Measurements from ENCODE around the gene ANKRD42.

The ANKRD42 gene

DNA sequence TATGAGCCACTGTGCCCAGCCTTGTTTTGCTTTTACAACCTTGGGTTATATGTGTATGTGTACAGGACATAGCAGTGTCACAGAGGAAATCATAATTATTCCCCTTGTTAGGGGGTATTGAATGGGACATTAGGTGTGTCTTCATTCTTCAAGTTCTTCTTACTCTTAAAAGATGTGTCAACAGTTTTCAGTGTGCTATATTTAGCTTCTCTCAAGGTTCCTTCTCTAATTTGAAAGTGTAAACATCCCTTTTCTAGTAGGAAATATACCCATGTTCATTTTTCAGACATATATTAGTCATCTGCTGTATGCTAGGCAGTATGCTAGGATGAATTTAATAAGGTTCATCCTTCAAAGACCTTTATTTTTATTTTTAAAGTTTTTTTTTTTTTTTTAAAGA lies 19.5 kb upstream of the ANKRD42 start:
- Histone ChIP-seq H3K27me3 (ENCODE audit: insufficient read depth, low read length, poor library complexity) (no peaks in the 10 kb centered on the region), H3K9ac (ENCODE audit: low read depth, low read length) (no peak overlapping the region), H3K9me3 (ENCODE audit: insufficient read depth, low read length, severe bottlenecking) (no peaks in the 10 kb centered on the region), H3K4me2 (ENCODE audit: insufficient read depth, low read length) (no peak overlapping the region), H4K20me1 (ENCODE audit: insufficient read depth, low read length) (peaks cover 65% of the 10 kb centered on the region), H2AFZ (ENCODE audit: low read depth, low read length) (no peak overlapping the region), H3K36me3 (ENCODE audit: insufficient read depth, low read length) (peaks cover 98% of the 10 kb centered on the region), H3K79me2 (ENCODE audit: insufficient read depth, low read length) (peaks cover 89% of the 10 kb centered on the region), H3K4me1 (ENCODE audit: insufficient read depth, low read length) (peaks cover 28% of the 10 kb centered on the region), H3K27ac (ENCODE audit: low read length) (no peak overlapping the region), H3K4me3 (ENCODE audit: low read depth in 1 of 2, low read length in 2 of 2) (no peak overlapping the region)
- DNase-seq (no peak), ATAC-seq (ENCODE audit: insufficient read depth, low read depth) (no peak)
- TF ChIP-seq EZH2 (IDR thresholded peaks at IDR 0.05; ENCODE audit: borderline replicate concordance, low read depth, low read length, severe bottlenecking) = no peak
- TF ChIP-seq, protein P1, sequence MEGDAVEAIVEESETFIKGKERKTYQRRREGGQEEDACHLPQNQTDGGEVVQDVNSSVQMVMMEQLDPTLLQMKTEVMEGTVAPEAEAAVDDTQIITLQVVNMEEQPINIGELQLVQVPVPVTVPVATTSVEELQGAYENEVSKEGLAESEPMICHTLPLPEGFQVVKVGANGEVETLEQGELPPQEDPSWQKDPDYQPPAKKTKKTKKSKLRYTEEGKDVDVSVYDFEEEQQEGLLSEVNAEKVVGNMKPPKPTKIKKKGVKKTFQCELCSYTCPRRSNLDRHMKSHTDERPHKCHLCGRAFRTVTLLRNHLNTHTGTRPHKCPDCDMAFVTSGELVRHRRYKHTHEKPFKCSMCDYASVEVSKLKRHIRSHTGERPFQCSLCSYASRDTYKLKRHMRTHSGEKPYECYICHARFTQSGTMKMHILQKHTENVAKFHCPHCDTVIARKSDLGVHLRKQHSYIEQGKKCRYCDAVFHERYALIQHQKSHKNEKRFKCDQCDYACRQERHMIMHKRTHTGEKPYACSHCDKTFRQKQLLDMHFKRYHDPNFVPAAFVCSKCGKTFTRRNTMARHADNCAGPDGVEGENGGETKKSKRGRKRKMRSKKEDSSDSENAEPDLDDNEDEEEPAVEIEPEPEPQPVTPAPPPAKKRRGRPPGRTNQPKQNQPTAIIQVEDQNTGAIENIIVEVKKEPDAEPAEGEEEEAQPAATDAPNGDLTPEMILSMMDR (IDR thresholded peaks at IDR 0.05; ENCODE audit: borderline replicate concordance, extremely low read depth, low read length, poor library complexity, severe bottlenecking) = no peak

- Histone ChIP-seq H3K27me3 (ENCODE audit: insufficient read depth, low read length, poor library complexity) (no peaks in the 10 kb centered on the region), H4K20me1 (ENCODE audit: insufficient read depth, low read length) (peaks cover 47% of the 10 kb centered on the region), H3K36me3 (ENCODE audit: insufficient read depth, low read length) (peaks cover 97% of the 10 kb centered on the region), H3K4me1 (ENCODE audit: insufficient read depth, low read length) (peaks cover 10% of the 10 kb centered on the region; the same call in 1 of the 2 replicates), H2AFZ (ENCODE audit: low read depth, low read length) (no peak overlapping the region), H3K4me2 (ENCODE audit: insufficient read depth, low read length) (no peak overlapping the region), H3K79me2 (ENCODE audit: insufficient read depth, low read length) (peaks cover 78% of the 10 kb centered on the region), H3K27ac (ENCODE audit: low read length) (no peak overlapping the region), H3K9ac (ENCODE audit: low read depth, low read length) (no peak overlapping the region), H3K9me3 (ENCODE audit: insufficient read depth, low read length, severe bottlenecking) (no peaks in the 10 kb centered on the region), H3K4me3 (ENCODE audit: low read depth in 1 of 2, low read length in 2 of 2) (no peak overlapping the region)
- no peak for DNase-seq
- no peak for ATAC-seq (ENCODE audit: insufficient read depth, low read depth)
- TF ChIP-seq, protein P1 (IDR thresholded peaks at IDR 0.05; ENCODE audit: borderline replicate concordance, extremely low read depth, low read length, poor library complexity, severe bottlenecking) = no peak
These were observed 17.7 kb upstream of the ANKRD42 start for GRCh38 chr11:83175815-83176214.

DNA sequence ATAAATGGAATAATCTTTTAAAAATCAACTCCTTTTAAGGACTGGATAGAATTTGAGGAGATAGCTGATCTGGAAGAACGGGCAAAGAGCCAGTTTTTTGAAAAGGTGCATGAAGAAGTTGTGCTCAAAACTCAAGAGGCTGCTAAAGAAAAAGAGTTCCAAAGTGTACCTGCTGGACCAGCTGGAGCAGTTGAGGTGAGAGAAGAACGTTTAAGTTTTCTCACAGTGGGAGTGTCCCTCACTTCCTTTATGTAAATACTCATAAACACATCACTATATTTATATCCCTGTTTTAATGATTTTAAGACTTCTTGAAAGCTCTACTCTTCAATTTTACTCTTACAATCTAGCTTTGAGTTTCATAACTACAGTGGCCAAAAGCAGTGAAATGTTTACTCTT lies 11.7 kb upstream of the ANKRD42 start:
- no peak for ATAC-seq (ENCODE audit: insufficient read depth, low read depth)
- Histone ChIP-seq H3K4me1 (ENCODE audit: insufficient read depth, low read length) (no peaks in the 10 kb centered on the region), H3K36me3 (ENCODE audit: insufficient read depth, low read length) (peaks cover 96% of the 10 kb centered on the region), H4K20me1 (ENCODE audit: insufficient read depth, low read length) (no peaks in the 10 kb centered on the region; the same call in 1 of the 2 replicates), H3K27me3 (ENCODE audit: insufficient read depth, low read length, poor library complexity) (no peaks in the 10 kb centered on the region), H3K27ac (ENCODE audit: low read length) (no peak overlapping the region), H3K9ac (ENCODE audit: low read depth, low read length) (no peak overlapping the region), H3K4me3 (ENCODE audit: low read depth in 1 of 2, low read length in 2 of 2) (no peak overlapping the region), H2AFZ (ENCODE audit: low read depth, low read length) (no peak overlapping the region), H3K9me3 (ENCODE audit: insufficient read depth, low read length, severe bottlenecking) (no peaks in the 10 kb centered on the region), H3K4me2 (ENCODE audit: insufficient read depth, low read length) (no peak overlapping the region), H3K79me2 (ENCODE audit: insufficient read depth, low read length) (peaks cover 23% of the 10 kb centered on the region)
- no peak for TF ChIP-seq EZH2 (IDR thresholded peaks at IDR 0.05; ENCODE audit: borderline replicate concordance, low read depth, low read length, severe bottlenecking)
- TF ChIP-seq, protein P1 (IDR thresholded peaks at IDR 0.05; ENCODE audit: borderline replicate concordance, extremely low read depth, low read length, poor library complexity, severe bottlenecking) = no peak
- no peak for DNase-seq

- no peak overlapping the region for H3K27ac ChIP-seq (ENCODE audit: low read length)
- no peaks in the 10 kb centered on the region for H3K27me3 ChIP-seq (ENCODE audit: insufficient read depth, low read length, poor library complexity)
- H3K9ac ChIP-seq (ENCODE audit: low read depth, low read length) = no peak overlapping the region
- H4K20me1 ChIP-seq (ENCODE audit: insufficient read depth, low read length) = no peaks in the 10 kb centered on the region; the same call in 1 of the 2 replicates
- TF ChIP-seq EZH2 (IDR thresholded peaks at IDR 0.05; ENCODE audit: borderline replicate concordance, low read depth, low read length, severe bottlenecking) = no peak
- TF ChIP-seq, protein P1 (IDR thresholded peaks at IDR 0.05; ENCODE audit: borderline replicate concordance, extremely low read depth, low read length, poor library complexity, severe bottlenecking) = no peak
- no peaks in the 10 kb centered on the region for H3K4me1 ChIP-seq (ENCODE audit: insufficient read depth, low read length)
- no peak for DNase-seq
- H2AFZ ChIP-seq (ENCODE audit: low read depth, low read length) = no peak overlapping the region
- H3K79me2 ChIP-seq (ENCODE audit: insufficient read depth, low read length) = peaks cover 2% of the 10 kb centered on the region; the same call in 1 of the 2 replicates
- H3K4me2 ChIP-seq (ENCODE audit: insufficient read depth, low read length) = no peak overlapping the region
- ATAC-seq (ENCODE audit: insufficient read depth, low read depth) = no peak
- H3K36me3 ChIP-seq (ENCODE audit: insufficient read depth, low read length) = peaks cover 63% of the 10 kb centered on the region
- H3K9me3 ChIP-seq (ENCODE audit: insufficient read depth, low read length, severe bottlenecking) = no peaks in the 10 kb centered on the region
- no peak overlapping the region for H3K4me3 ChIP-seq (ENCODE audit: low read depth in 1 of 2, low read length in 2 of 2)
These were observed 7.7 kb upstream of the ANKRD42 start for GRCh38 chr11:83185767-83186166.

Data from DND-41 (cell line).